ENCODE results near the gene MS4A3.

MS4A3 gene

GRCh38 chr11:60080535-60080934 lies 24.1 kb downstream of the MS4A3 start:
- Histone ChIP-seq H3K4me1 (ENCODE audit: control insufficient read depth, low read depth, low read length) (no peaks in the 10 kb centered on the region), H2AK5ac (ENCODE audit: low read length) (no peak overlapping the region), H3K4ac (ENCODE audit: low read depth, low read length) (no peak overlapping the region), H3K4me3 (ENCODE audit: low read length) (no peak overlapping the region), H3K18ac (ENCODE audit: low read length) (no peak overlapping the region), H3K36me3 (ENCODE audit: control insufficient read depth, insufficient read depth, low read length) (no peaks in the 10 kb centered on the region), H3K56ac (ENCODE audit: low read length) (no peak overlapping the region), H3K9ac (ENCODE audit: low read length) (no peak overlapping the region), H3K79me2 (ENCODE audit: control insufficient read depth, insufficient read depth, low read length) (no peaks in the 10 kb centered on the region), H4K8ac (ENCODE audit: low read depth, low read length) (no peak overlapping the region), H3K27ac (ENCODE audit: low read depth, low read length) (no peak overlapping the region), H2BK5ac (ENCODE audit: low read length) (no peak overlapping the region), H3K79me1 (ENCODE audit: low read length) (no peaks in the 10 kb centered on the region), H3K4me2 (ENCODE audit: low read length) (no peak overlapping the region), H4K5ac (ENCODE audit: low read length) (no peak overlapping the region), H3K27me3 (ENCODE audit: insufficient read depth, low read length, poor library complexity) (no peaks in the 10 kb centered on the region), H2BK15ac (replicated peaks; ENCODE audit: low read depth) (no peak overlapping the region), H3K23ac (ENCODE audit: low read length) (no peak overlapping the region), H2BK120ac (ENCODE audit: low read depth, low read length) (no peak overlapping the region)
- no CpG with 5 or more reads among the region's 3 CpGs for WGBS (ENCODE audit: extremely low coverage, insufficient coverage, low lambda C conversion rate)
- no peak for DNase-seq

- Histone ChIP-seq H3K79me1 (ENCODE audit: low read length) (no peaks in the 10 kb centered on the region), H3K18ac (ENCODE audit: low read length) (no peak overlapping the region), H2BK120ac (ENCODE audit: low read depth, low read length) (no peak overlapping the region), H3K23ac (ENCODE audit: low read length) (no peak overlapping the region), H3K4ac (ENCODE audit: low read depth, low read length) (no peak overlapping the region), H4K5ac (ENCODE audit: low read length) (no peak overlapping the region), H3K9ac (ENCODE audit: low read length) (no peak overlapping the region), H3K4me2 (ENCODE audit: low read length) (no peak overlapping the region), H2BK15ac (replicated peaks; ENCODE audit: low read depth) (no peak overlapping the region), H2BK5ac (ENCODE audit: low read length) (no peak overlapping the region), H3K27ac (ENCODE audit: low read depth, low read length) (no peak overlapping the region), H2AK5ac (ENCODE audit: low read length) (no peak overlapping the region), H3K79me2 (ENCODE audit: control insufficient read depth, insufficient read depth, low read length) (no peaks in the 10 kb centered on the region), H3K27me3 (ENCODE audit: insufficient read depth, low read length, poor library complexity) (no peaks in the 10 kb centered on the region), H3K56ac (ENCODE audit: low read length) (no peak overlapping the region), H3K4me1 (ENCODE audit: control insufficient read depth, low read depth, low read length) (no peaks in the 10 kb centered on the region), H3K4me3 (ENCODE audit: low read length) (no peak overlapping the region), H4K8ac (ENCODE audit: low read depth, low read length) (no peak overlapping the region), H3K36me3 (ENCODE audit: control insufficient read depth, insufficient read depth, low read length) (no peaks in the 10 kb centered on the region)
- no peak for DNase-seq
- WGBS (ENCODE audit: extremely low coverage, insufficient coverage, low lambda C conversion rate), result no CpG with 5 or more reads among the region's 3 CpGs
Observed at GRCh38 chr11:60084631-60085273, 28.3 kb downstream of the MS4A3 start.

- no peaks in the 10 kb centered on the region for H3K4me1 ChIP-seq (ENCODE audit: control insufficient read depth, low read depth, low read length)
- H3K27ac ChIP-seq (ENCODE audit: low read depth, low read length), result no peak overlapping the region
- H2BK15ac ChIP-seq (replicated peaks; ENCODE audit: low read depth), result no peak overlapping the region
- no peaks in the 10 kb centered on the region for H3K36me3 ChIP-seq (ENCODE audit: control insufficient read depth, insufficient read depth, low read length)
- H3K79me1 ChIP-seq (ENCODE audit: low read length), result no peaks in the 10 kb centered on the region
- WGBS (ENCODE audit: extremely low coverage, insufficient coverage, low lambda C conversion rate), result no CpG with 5 or more reads among the region's 2 CpGs
- H3K4me3 ChIP-seq (ENCODE audit: low read length), result no peak overlapping the region
- no peaks in the 10 kb centered on the region for H3K27me3 ChIP-seq (ENCODE audit: insufficient read depth, low read length, poor library complexity)
- H4K5ac ChIP-seq (ENCODE audit: low read length), result no peak overlapping the region
- H2AK5ac ChIP-seq (ENCODE audit: low read length), result no peak overlapping the region
- H4K8ac ChIP-seq (ENCODE audit: low read depth, low read length), result no peak overlapping the region
- no peak overlapping the region for H3K4me2 ChIP-seq (ENCODE audit: low read length)
- DNase-seq, result no peak
- no peak overlapping the region for H3K56ac ChIP-seq (ENCODE audit: low read length)
- H3K18ac ChIP-seq (ENCODE audit: low read length), result no peak overlapping the region
- H2BK5ac ChIP-seq (ENCODE audit: low read length), result no peak overlapping the region
- H3K4ac ChIP-seq (ENCODE audit: low read depth, low read length), result no peak overlapping the region
- H2BK120ac ChIP-seq (ENCODE audit: low read depth, low read length), result no peak overlapping the region
- no peak overlapping the region for H3K23ac ChIP-seq (ENCODE audit: low read length)
- no peaks in the 10 kb centered on the region for H3K79me2 ChIP-seq (ENCODE audit: control insufficient read depth, insufficient read depth, low read length)
- H3K9ac ChIP-seq (ENCODE audit: low read length), result no peak overlapping the region
Observed at GRCh38 chr11:60085909-60086308, 29.4 kb downstream of the MS4A3 start.

- WGBS (ENCODE audit: extremely low coverage, insufficient coverage, low lambda C conversion rate), result no CpG with 5 or more reads among the region's 1 CpG
- no peak overlapping the region for H2AK5ac ChIP-seq (ENCODE audit: low read length)
- no peak overlapping the region for H3K18ac ChIP-seq (ENCODE audit: low read length)
- H3K9ac ChIP-seq (ENCODE audit: low read length), result no peak overlapping the region
- H4K5ac ChIP-seq (ENCODE audit: low read length), result no peak overlapping the region
- no peak overlapping the region for H3K4ac ChIP-seq (ENCODE audit: low read depth, low read length)
- no peak overlapping the region for H2BK15ac ChIP-seq (replicated peaks; ENCODE audit: low read depth)
- no peak overlapping the region for H3K27ac ChIP-seq (ENCODE audit: low read depth, low read length)
- H3K4me3 ChIP-seq (ENCODE audit: low read length), result no peak overlapping the region
- H3K56ac ChIP-seq (ENCODE audit: low read length), result no peak overlapping the region
- no peak overlapping the region for H3K23ac ChIP-seq (ENCODE audit: low read length)
- H4K8ac ChIP-seq (ENCODE audit: low read depth, low read length), result no peak overlapping the region
- no peak overlapping the region for H2BK120ac ChIP-seq (ENCODE audit: low read depth, low read length)
- DNase-seq, result no peak
- no peaks in the 10 kb centered on the region for H3K4me1 ChIP-seq (ENCODE audit: control insufficient read depth, low read depth, low read length)
- H3K4me2 ChIP-seq (ENCODE audit: low read length), result no peak overlapping the region
- H3K27me3 ChIP-seq (ENCODE audit: insufficient read depth, low read length, poor library complexity), result no peaks in the 10 kb centered on the region
- no peak overlapping the region for H2BK5ac ChIP-seq (ENCODE audit: low read length)
- no peaks in the 10 kb centered on the region for H3K36me3 ChIP-seq (ENCODE audit: control insufficient read depth, insufficient read depth, low read length)
- no peaks in the 10 kb centered on the region for H3K79me1 ChIP-seq (ENCODE audit: low read length)
- H3K79me2 ChIP-seq (ENCODE audit: control insufficient read depth, insufficient read depth, low read length), result no peaks in the 10 kb centered on the region
Observed at GRCh38 chr11:60087239-60087638, 30.8 kb downstream of the MS4A3 start.

GRCh38 chr11:60088364-60088763 lies 31.9 kb downstream of the MS4A3 start, which contains the start of gene MS4A2:
Gene MS4A2 (plus strand): TSS chr11:60088664. CDS start chr11:60088766, 102 bp downstream.
- H2BK15ac ChIP-seq (replicated peaks; ENCODE audit: low read depth), result no peak within 1 kb of the TSS
- H2BK120ac ChIP-seq (ENCODE audit: low read depth, low read length), result no peak within 1 kb of the TSS
- no peak within 1 kb of the TSS for H3K23ac ChIP-seq (ENCODE audit: low read length)
- H3K56ac ChIP-seq (ENCODE audit: low read length), result no peak within 1 kb of the TSS
- H3K18ac ChIP-seq (ENCODE audit: low read length), result no peak within 1 kb of the TSS
- no peak within 1 kb of the TSS for H4K5ac ChIP-seq (ENCODE audit: low read length)
- H3K4ac ChIP-seq (ENCODE audit: low read depth, low read length), result no peak within 1 kb of the TSS
- H3K4me1 ChIP-seq (ENCODE audit: control insufficient read depth, low read depth, low read length), result no peaks in the 10 kb centered on the region
- no peak within 1 kb of the TSS for H3K9ac ChIP-seq (ENCODE audit: low read length)
- H3K4me2 ChIP-seq (ENCODE audit: low read length), result no peak within 1 kb of the TSS
- H3K79me1 ChIP-seq (ENCODE audit: low read length), result no peaks in the 10 kb centered on the region
- no peak within 1 kb of the TSS for H2AK5ac ChIP-seq (ENCODE audit: low read length)
- DNase-seq, result no peak
- no peaks in the 10 kb centered on the region for H3K36me3 ChIP-seq (ENCODE audit: control insufficient read depth, insufficient read depth, low read length)
- no peak within 1 kb of the TSS for H3K4me3 ChIP-seq (ENCODE audit: low read length)
- WGBS (ENCODE audit: extremely low coverage, insufficient coverage, low lambda C conversion rate), result no CpG with 5 or more reads among the region's 1 CpG
- H3K27ac ChIP-seq (ENCODE audit: low read depth, low read length), result no peak within 1 kb of the TSS
- H3K27me3 ChIP-seq (ENCODE audit: insufficient read depth, low read length, poor library complexity), result no peaks in the 10 kb centered on the region
- no peak within 1 kb of the TSS for H4K8ac ChIP-seq (ENCODE audit: low read depth, low read length)
- no peak within 1 kb of the TSS for H2BK5ac ChIP-seq (ENCODE audit: low read length)
- H3K79me2 ChIP-seq (ENCODE audit: control insufficient read depth, insufficient read depth, low read length), result no peaks in the 10 kb centered on the region

Measured in mesendoderm (in vitro differentiated cells).